Endothelial cell of umbilical vein (primary cell): Measurements from ENCODE around the gene SYTL3.

Experiments
- POLR2A ChIP-seq: IDR thresholded peaks from 2 replicates; pipeline ENCODE4 v1.6.1; 2012; ENCODE audit warnings: low read depth, mild to moderate bottlenecking, control low read depth, low read length
- POLR2AphosphoS5 ChIP-seq: IDR thresholded peaks from 2 replicates; pipeline ENCODE4 v1.6.1; 2012; ENCODE audit warnings: low read depth, mild to moderate bottlenecking, control low read depth, low read length, moderate library complexity; ENCODE audit not compliant: insufficient read depth
- TF ChIP-seq, protein P1 (sequence below), 2 donors: IDR thresholded peaks; 1 replicate in 1 of 2; 2 replicates in 1 of 2; pipeline ENCODE4 v1.5.1; 2011; ENCODE audit warnings: low read length in 2 of 2, mild to moderate bottlenecking in 2 of 2, moderate library complexity in 2 of 2, control low read depth in 1 of 2, inconsistent platforms in 1 of 2, low read depth in 1 of 2; ENCODE audit not compliant: insufficient read depth in 1 of 2; ENCODE audit errors: extremely low read depth in 1 of 2
- TF ChIP-seq, protein P2 (sequence below): IDR thresholded peaks from 2 replicates; pipeline ENCODE4 v1.6.1; 2011; ENCODE audit not compliant: insufficient read depth, insufficient read length

DNA sequence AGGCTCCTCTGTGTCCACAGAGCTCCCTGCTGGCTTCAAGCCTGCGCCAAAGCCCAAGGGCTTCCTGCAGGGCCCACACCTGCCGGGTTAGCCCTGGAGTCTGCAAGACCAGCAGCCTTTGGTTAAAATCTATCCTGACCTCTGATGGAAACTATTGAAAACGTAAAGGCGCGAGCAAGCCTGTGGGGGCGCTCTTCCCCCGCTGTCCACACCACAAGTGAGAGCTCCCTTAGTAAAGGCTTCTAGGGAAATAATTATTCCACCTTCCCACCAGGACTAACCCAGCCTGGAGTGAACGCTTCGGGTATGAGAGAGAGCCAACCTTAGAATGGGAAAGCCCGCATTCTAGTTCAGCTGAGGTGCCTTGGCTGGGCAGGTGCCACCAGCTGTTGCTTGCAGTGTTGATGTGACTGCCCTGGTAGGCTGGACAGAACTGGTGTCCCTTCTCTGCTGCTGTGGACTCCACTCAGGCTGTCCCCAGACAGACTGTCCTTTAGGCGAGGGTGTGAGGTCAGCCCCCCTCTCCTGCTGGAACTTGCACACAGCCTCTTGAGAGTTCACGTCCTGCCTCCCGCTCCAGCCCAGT lies 68.7 kb downstream of the SYTL3 start:
- TF ChIP-seq, protein P1, sequence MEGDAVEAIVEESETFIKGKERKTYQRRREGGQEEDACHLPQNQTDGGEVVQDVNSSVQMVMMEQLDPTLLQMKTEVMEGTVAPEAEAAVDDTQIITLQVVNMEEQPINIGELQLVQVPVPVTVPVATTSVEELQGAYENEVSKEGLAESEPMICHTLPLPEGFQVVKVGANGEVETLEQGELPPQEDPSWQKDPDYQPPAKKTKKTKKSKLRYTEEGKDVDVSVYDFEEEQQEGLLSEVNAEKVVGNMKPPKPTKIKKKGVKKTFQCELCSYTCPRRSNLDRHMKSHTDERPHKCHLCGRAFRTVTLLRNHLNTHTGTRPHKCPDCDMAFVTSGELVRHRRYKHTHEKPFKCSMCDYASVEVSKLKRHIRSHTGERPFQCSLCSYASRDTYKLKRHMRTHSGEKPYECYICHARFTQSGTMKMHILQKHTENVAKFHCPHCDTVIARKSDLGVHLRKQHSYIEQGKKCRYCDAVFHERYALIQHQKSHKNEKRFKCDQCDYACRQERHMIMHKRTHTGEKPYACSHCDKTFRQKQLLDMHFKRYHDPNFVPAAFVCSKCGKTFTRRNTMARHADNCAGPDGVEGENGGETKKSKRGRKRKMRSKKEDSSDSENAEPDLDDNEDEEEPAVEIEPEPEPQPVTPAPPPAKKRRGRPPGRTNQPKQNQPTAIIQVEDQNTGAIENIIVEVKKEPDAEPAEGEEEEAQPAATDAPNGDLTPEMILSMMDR (IDR thresholded peaks at IDR 0.05; ENCODE audit: extremely low read depth in 1 of 2, insufficient read depth in 1 of 2, low read depth in 1 of 2, low read length in 2 of 2): peak; percentile 66 to 70
- TF ChIP-seq POLR2A (no peak), POLR2AphosphoS5 (no peak)
- TF ChIP-seq, protein P2, sequence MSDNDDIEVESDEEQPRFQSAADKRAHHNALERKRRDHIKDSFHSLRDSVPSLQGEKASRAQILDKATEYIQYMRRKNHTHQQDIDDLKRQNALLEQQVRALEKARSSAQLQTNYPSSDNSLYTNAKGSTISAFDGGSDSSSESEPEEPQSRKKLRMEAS: no peak
